ENCODE measurements around the gene GNPDA2. TPM values are rescaled to one million over a fixed set of nuclear protein-coding genes. Genes with fewer than 3 reads are reported as not detected.

The GNPDA2 gene
- total RNA-seq, 2 donors from 2014 or later = 14.4 to 20.1 TPM

GRCh38 chr4:44725166-44725565 is 1.2 kb downstream of the GNPDA2 start:
- DNase-seq (ENCODE audit: low spot score) (no peak), ATAC-seq (no peak)
- Mint-ChIP-seq H3K27me3 (peaks cover 0 to 1% of the 10 kb centered on the region in 2 donors), H3K4me3 (peak overlapping the region; percentile 95), H3K4me1 (ENCODE audit: low read depth in 2 of 2) (peaks cover 26 to 40% of the 10 kb centered on the region in 2 donors), H3K36me3 (no peaks in the 10 kb centered on the region), H3K9me3 (no peaks in the 10 kb centered on the region), H3K27ac (peak overlapping the region; percentile 68 to 76)

GRCh38 chr4:44722001-44722400 is 4.4 kb downstream of the GNPDA2 start:
- peaks cover 26 to 42% of the 10 kb centered on the region in 2 donors for H3K4me1 Mint-ChIP-seq (ENCODE audit: low read depth in 2 of 2)
- no peak for ATAC-seq

GRCh38 chr4:44720371-44720770 is 6.0 kb downstream of the GNPDA2 start:
- Mint-ChIP-seq H3K4me3 (no peak overlapping the region), H3K27me3 (no peaks in the 10 kb centered on the region), H3K4me1 (ENCODE audit: low read depth in 2 of 2) (peaks cover 13 to 30% of the 10 kb centered on the region in 2 donors), H3K9me3 (no peaks in the 10 kb centered on the region), H3K27ac (no peak overlapping the region), H3K36me3 (no peaks in the 10 kb centered on the region)
- ATAC-seq (no peak), DNase-seq (ENCODE audit: low spot score) (no peak)

More at GRCh38 chr4:44722001-44722400, 4.4 kb downstream of the GNPDA2 start:
- H3K9me3 Mint-ChIP-seq = no peaks in the 10 kb centered on the region
- no peak overlapping the region for H3K4me3 Mint-ChIP-seq
- no peaks in the 10 kb centered on the region for H3K27me3 Mint-ChIP-seq
- H3K27ac Mint-ChIP-seq = no peak overlapping the region
- H3K36me3 Mint-ChIP-seq = no peaks in the 10 kb centered on the region
- DNase-seq (ENCODE audit: low spot score) = no peak

- H3K9me3 Mint-ChIP-seq = no peaks in the 10 kb centered on the region
- no peaks in the 10 kb centered on the region for H3K27me3 Mint-ChIP-seq
- ATAC-seq (no peak), DNase-seq (ENCODE audit: low spot score) (no peak)
- H3K36me3 Mint-ChIP-seq = peaks cover 6% of the 10 kb centered on the region
- H3K4me3 Mint-ChIP-seq = no peak overlapping the region
- H3K27ac Mint-ChIP-seq = no peak overlapping the region
- H3K4me1 Mint-ChIP-seq (ENCODE audit: low read depth in 2 of 2) = peaks cover 6 to 16% of the 10 kb centered on the region in 2 donors
Measured at GRCh38 chr4:44716597-44716996, 9.8 kb downstream of the GNPDA2 start.

GRCh38 chr4:44713125-44713524 is 13.2 kb downstream of the GNPDA2 start:
- Mint-ChIP-seq H3K4me1 (ENCODE audit: low read depth in 2 of 2) (no peaks in the 10 kb centered on the region), H3K9me3 (no peaks in the 10 kb centered on the region), H3K27me3 (no peaks in the 10 kb centered on the region), H3K36me3 (peaks cover 9% of the 10 kb centered on the region), H3K4me3 (no peak overlapping the region), H3K27ac (no peak overlapping the region)
- ATAC-seq (no peak), DNase-seq (ENCODE audit: low spot score) (no peak)

- Mint-ChIP-seq H3K36me3 (peaks cover 9% of the 10 kb centered on the region), H3K9me3 (no peaks in the 10 kb centered on the region), H3K27ac (no peak overlapping the region), H3K4me1 (ENCODE audit: low read depth in 2 of 2) (peaks cover 0 to 2% of the 10 kb centered on the region in 2 donors), H3K4me3 (no peak overlapping the region), H3K27me3 (no peaks in the 10 kb centered on the region)
- ATAC-seq (no peak), DNase-seq (ENCODE audit: low spot score) (no peak)
Measured at GRCh38 chr4:44704673-44705072, 21.7 kb downstream of the GNPDA2 start.

GRCh38 chr4:44701037-44701436 is 25.3 kb downstream of the GNPDA2 start:
- no peak for DNase-seq (ENCODE audit: low spot score)
- Mint-ChIP-seq H3K27ac (no peak overlapping the region), H3K4me1 (ENCODE audit: low read depth in 2 of 2) (peaks cover 0 to 2% of the 10 kb centered on the region in 2 donors)

GRCh38 chr4:44700427-44700826 is 25.9 kb downstream of the GNPDA2 start:
- peaks cover 0 to 2% of the 10 kb centered on the region in 2 donors for H3K4me1 Mint-ChIP-seq (ENCODE audit: low read depth in 2 of 2)
- peak overlapping the region in 1 of 2 donors; percentile 27 for H3K27ac Mint-ChIP-seq
- no peaks in the 10 kb centered on the region for H3K27me3 Mint-ChIP-seq
- ATAC-seq = no peak
- peaks cover 20% of the 10 kb centered on the region for H3K36me3 Mint-ChIP-seq
- no peak overlapping the region for H3K4me3 Mint-ChIP-seq
- no peaks in the 10 kb centered on the region for H3K9me3 Mint-ChIP-seq
- no peak for DNase-seq (ENCODE audit: low spot score)

More at GRCh38 chr4:44701037-44701436, 25.3 kb downstream of the GNPDA2 start:
- ATAC-seq = no peak
- Mint-ChIP-seq H3K4me3 (no peak overlapping the region), H3K27me3 (no peaks in the 10 kb centered on the region), H3K9me3 (no peaks in the 10 kb centered on the region), H3K36me3 (peaks cover 20% of the 10 kb centered on the region)

- DNase-seq (ENCODE audit: low spot score) (no peak), ATAC-seq (no peak)
- H3K27ac Mint-ChIP-seq = no peak overlapping the region
- no peak overlapping the region for H3K4me3 Mint-ChIP-seq
- peaks cover 22% of the 10 kb centered on the region for H3K36me3 Mint-ChIP-seq
- H3K27me3 Mint-ChIP-seq = no peaks in the 10 kb centered on the region
- peaks cover 9 to 18% of the 10 kb centered on the region in 2 donors for H3K4me1 Mint-ChIP-seq (ENCODE audit: low read depth in 2 of 2)
- H3K9me3 Mint-ChIP-seq = no peaks in the 10 kb centered on the region
Measured at GRCh38 chr4:44684648-44685047, 41.7 kb downstream of the GNPDA2 start.

GRCh38 chr4:44679060-44679459 is 47.3 kb downstream of the GNPDA2 start:
- ATAC-seq (peak in 1 of 2 donors; percentile 10), DNase-seq (ENCODE audit: low spot score) (no peak)
- no peaks in the 10 kb centered on the region for H3K9me3 Mint-ChIP-seq
- peak overlapping the region; percentile 93 for H3K4me3 Mint-ChIP-seq
- H3K36me3 Mint-ChIP-seq = peaks cover 2% of the 10 kb centered on the region
- peaks cover 2 to 4% of the 10 kb centered on the region in 2 donors for H3K27me3 Mint-ChIP-seq
- peak overlapping the region; percentile 95 to 96 for H3K27ac Mint-ChIP-seq
- H3K4me1 Mint-ChIP-seq (ENCODE audit: low read depth in 2 of 2) = peaks cover 11 to 27% of the 10 kb centered on the region in 2 donors

GRCh38 chr4:44678094-44679041 is 48.0 kb downstream of the GNPDA2 start, which contains the start of gene GUF1:
TSS of gene GUF1 (plus strand) at chr4:44678420. CDS start at chr4:44678623, 203 bp downstream.
- H3K27me3 Mint-ChIP-seq = peaks cover 6 to 11% of the 10 kb centered on the region in 2 donors
- ATAC-seq (peak; percentile 96), DNase-seq (ENCODE audit: low spot score) (peak; percentile 92)
- H3K9me3 Mint-ChIP-seq = no peaks in the 10 kb centered on the region
- peak within 1 kb of the TSS; percentile 95 to 96 for H3K27ac Mint-ChIP-seq
- no peaks in the 10 kb centered on the region for H3K36me3 Mint-ChIP-seq
- H3K4me3 Mint-ChIP-seq = peak within 1 kb of the TSS; percentile 93
- H3K4me1 Mint-ChIP-seq (ENCODE audit: low read depth in 2 of 2) = peaks cover 11 to 27% of the 10 kb centered on the region in 2 donors

- no peaks in the 10 kb centered on the region for H3K36me3 Mint-ChIP-seq
- no peak overlapping the region for H3K4me3 Mint-ChIP-seq
- no peak overlapping the region for H3K27ac Mint-ChIP-seq
- DNase-seq (ENCODE audit: low spot score) (no peak), ATAC-seq (no peak)
- H3K9me3 Mint-ChIP-seq = no peaks in the 10 kb centered on the region
- H3K27me3 Mint-ChIP-seq = peaks cover 17 to 27% of the 10 kb centered on the region in 2 donors
- H3K4me1 Mint-ChIP-seq (ENCODE audit: low read depth in 2 of 2) = peaks cover 7 to 15% of the 10 kb centered on the region in 2 donors
Measured at GRCh38 chr4:44675366-44675765, 51.0 kb downstream of the GNPDA2 start.

GRCh38 chr4:44674471-44674870 is 51.9 kb downstream of the GNPDA2 start:
- Mint-ChIP-seq H3K9me3 (no peaks in the 10 kb centered on the region), H3K27me3 (peaks cover 20 to 34% of the 10 kb centered on the region in 2 donors), H3K4me1 (ENCODE audit: low read depth in 2 of 2) (peaks cover 7 to 15% of the 10 kb centered on the region in 2 donors), H3K27ac (no peak overlapping the region), H3K36me3 (no peaks in the 10 kb centered on the region), H3K4me3 (no peak overlapping the region)
- no peak for DNase-seq (ENCODE audit: low spot score)
- ATAC-seq = no peak

- ATAC-seq (no peak), DNase-seq (ENCODE audit: low spot score) (no peak)
- Mint-ChIP-seq H3K27me3 (peaks cover 25 to 41% of the 10 kb centered on the region in 2 donors), H3K27ac (no peak overlapping the region), H3K4me1 (ENCODE audit: low read depth in 2 of 2) (no peaks in the 10 kb centered on the region), H3K4me3 (no peak overlapping the region), H3K9me3 (no peaks in the 10 kb centered on the region), H3K36me3 (no peaks in the 10 kb centered on the region)
Measured at GRCh38 chr4:44671636-44672035, 54.7 kb downstream of the GNPDA2 start.
